HepG2 (cell line): ENCODE results near the gene OR11H7.
"Not testable (repeated sequence)": the region's sequence is repeated elsewhere in the genome, so short reads cannot be mapped to it uniquely, and the experiment has no call there.

Source experiments
- CTCF ChIP-seq: sonication (generic); formaldehyde crosslinking; IDR thresholded peaks from 2 replicates; pipeline ENCODE4 v1.5.0; 2020; ENCODE audit warnings: mild to moderate bottlenecking, missing genetic modification reagents, moderate library complexity
- EZH2 ChIP-seq: conservative IDR thresholded peaks from 2 replicates; pipeline ENCODE4 v1.6.1; 2012; ENCODE audit warnings: mild to moderate bottlenecking, low read depth, low read length, moderate library complexity
- FOSL1 ChIP-seq: sonication (generic); formaldehyde crosslinking; IDR thresholded peaks from 2 replicates; pipeline ENCODE4 v1.9.0; 2021; ENCODE audit warnings: missing genetic modification reagents, borderline replicate concordance
- NCOR1 ChIP-seq: fragments of 200-600 bp; sonication (generic); IDR thresholded peaks from 2 replicates; pipeline ENCODE4 v1.7.0; 2017; ENCODE audit warnings: antibody characterized with exemption, low read length, borderline replicate concordance
- PCBP2 ChIP-seq: fragments of 200-400 bp; formaldehyde crosslinking; optimal IDR thresholded peaks from 2 replicates; pipeline ENCODE3; 2018; ENCODE audit warnings: low read length, low read depth; ENCODE audit not compliant: poor library complexity, severe bottlenecking
- ZNF317 ChIP-seq: sonication (generic); formaldehyde crosslinking; IDR thresholded peaks from 2 replicates; pipeline ENCODE4 v1.5.0; 2020; ENCODE audit warnings: mild to moderate bottlenecking, missing genetic modification reagents
- ZNF431 ChIP-seq: sonication (generic); formaldehyde crosslinking; IDR thresholded peaks from 2 replicates; pipeline ENCODE4 v1.9.0; 2022; ENCODE audit warnings: missing genetic modification reagents, low read depth, mild to moderate bottlenecking, borderline replicate concordance

DNA sequence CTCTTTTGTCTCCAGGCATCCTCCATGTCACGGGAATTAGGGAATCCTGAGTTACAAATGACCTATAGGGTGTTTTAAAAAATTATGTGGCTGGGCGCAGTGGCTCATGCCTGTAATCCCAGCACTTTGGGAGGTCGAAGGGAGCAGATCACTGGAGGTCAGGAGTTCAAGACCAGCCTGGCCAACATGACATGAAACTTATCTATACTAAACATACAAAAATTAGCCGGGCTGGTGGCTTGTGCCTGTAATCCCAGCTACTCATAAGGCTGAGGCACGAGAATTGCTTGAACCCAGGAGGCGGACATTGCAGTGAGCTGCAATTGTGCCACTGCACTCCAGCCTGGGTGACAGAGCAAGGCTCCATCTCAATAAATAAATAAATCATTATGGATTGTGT, 33.6 kb upstream of the OR11H7 start:
- not testable (repeated sequence) for TF ChIP-seq ZNF317 (CRISPR knock-in tag); ZNF431 (CRISPR knock-in tag); FOSL1; EZH2; NCOR1; PCBP2; CTCF (CRISPR knock-in tag)
